HCT116 (cell line): ENCODE data around the gene CD207.

ENCODE experiments used
- CTCF ChIP-seq, 3 experiments: fragments of 200-600 bp in 1 of 3; sonication (generic) in 1 of 3; IDR thresholded peaks in 2 of 3; conservative IDR thresholded peaks in 1 of 3; 2 replicates each; pipeline ENCODE4 v1.5.1; 2012 to 2017; ENCODE audit warnings: low read depth in 2 of 3, low read length in 2 of 3, antibody characterized with exemption in 1 of 3, borderline replicate concordance in 1 of 3, control low read depth in 1 of 3, mild to moderate bottlenecking in 1 of 3, mixed read lengths in 1 of 3, mixed run types in 1 of 3, moderate library complexity in 1 of 3; ENCODE audit not compliant: insufficient read depth in 1 of 3
- EZH2 ChIP-seq: fragments of 200-600 bp; sonication (generic); IDR thresholded peaks from 2 replicates; pipeline ENCODE4 v1.6.1; 2017; ENCODE audit warnings: antibody characterized with exemption, mixed run types

GRCh38 chr2:70817284-70817954, 18.2 kb downstream of the CD207 start:
- no peak for TF ChIP-seq CTCF (IDR thresholded peaks at IDR 0.05 in 2 of 3, conservative IDR thresholded peaks at IDR 0.05 in 1 of 3; ENCODE audit: borderline replicate concordance in 1 of 3, insufficient read depth in 1 of 3, low read depth in 2 of 3, low read length in 2 of 3)
- TF ChIP-seq EZH2: no peak
